H1 (cell line): ENCODE data around the gene STAMBPL1.

ENCODE experiments used
- JUN ChIP-seq: IDR thresholded peaks from 2 replicates; pipeline ENCODE4 v1.6.1; 2011; ENCODE audit warnings: low read depth, mild to moderate bottlenecking, improper control_type of control experiment, low read length
- POLR2A ChIP-seq, 2 experiments: IDR thresholded peaks; 1 replicate in 1 of 2; 2 replicates in 1 of 2; pipeline ENCODE4 v1.6.1; 2011; ENCODE audit warnings: low read depth in 2 of 2, low read length in 2 of 2, mild to moderate bottlenecking in 2 of 2; ENCODE audit errors: control extremely low read depth in 1 of 2
- POU5F1 ChIP-seq: IDR thresholded peaks from 2 replicates; pipeline ENCODE4 v1.6.1; 2011; ENCODE audit warnings: low read depth, mild to moderate bottlenecking, low read length, moderate library complexity
- RAD21 ChIP-seq, 2 experiments: IDR thresholded peaks in 1 of 2; conservative IDR thresholded peaks in 1 of 2; 2 replicates each; pipeline ENCODE4 v1.6.1; 2011; ENCODE audit warnings: low read depth in 2 of 2, low read length in 2 of 2, improper control_type of control experiment in 1 of 2, inconsistent platforms in 1 of 2, mild to moderate bottlenecking in 1 of 2, moderate library complexity in 1 of 2
- SUZ12 ChIP-seq: fragments of 200-600 bp; sonication (generic); IDR thresholded peaks from 2 replicates; pipeline ENCODE4 v1.6.1; 2012; ENCODE audit warnings: mild to moderate bottlenecking, inconsistent platforms, low read length, moderate library complexity, mixed read lengths
- TAF7 ChIP-seq: optimal IDR thresholded peaks from 2 replicates; pipeline ENCODE3; 2011; ENCODE audit warnings: low read depth, mild to moderate bottlenecking, inconsistent platforms, low read length, moderate library complexity, borderline replicate concordance
- TF ChIP-seq, protein P1 (sequence below), 3 experiments: IDR thresholded peaks; 1 replicate in 2 of 3; 2 replicates in 1 of 3; pipeline versions ENCODE4 v1.5.1 to v1.6.1; 2011; ENCODE audit warnings: low read length in 3 of 3, mild to moderate bottlenecking in 3 of 3, inconsistent platforms in 2 of 3, low read depth in 1 of 3, moderate library complexity in 1 of 3; ENCODE audit not compliant: insufficient read depth in 1 of 3; ENCODE audit errors: control extremely low read depth in 1 of 3

- TF ChIP-seq POLR2A (IDR thresholded peaks at IDR 0.05; ENCODE audit: control extremely low read depth in 1 of 2, low read depth in 2 of 2, low read length in 2 of 2) (no peak), JUN (no peak), RAD21 (IDR thresholded peaks at IDR 0.05 in 1 of 2, conservative IDR thresholded peaks at IDR 0.05 in 1 of 2; ENCODE audit: low read depth in 2 of 2, low read length in 2 of 2) (no peak), POU5F1 (no peak), TAF7 (no peak), SUZ12 (no peak)
- TF ChIP-seq, protein P1, sequence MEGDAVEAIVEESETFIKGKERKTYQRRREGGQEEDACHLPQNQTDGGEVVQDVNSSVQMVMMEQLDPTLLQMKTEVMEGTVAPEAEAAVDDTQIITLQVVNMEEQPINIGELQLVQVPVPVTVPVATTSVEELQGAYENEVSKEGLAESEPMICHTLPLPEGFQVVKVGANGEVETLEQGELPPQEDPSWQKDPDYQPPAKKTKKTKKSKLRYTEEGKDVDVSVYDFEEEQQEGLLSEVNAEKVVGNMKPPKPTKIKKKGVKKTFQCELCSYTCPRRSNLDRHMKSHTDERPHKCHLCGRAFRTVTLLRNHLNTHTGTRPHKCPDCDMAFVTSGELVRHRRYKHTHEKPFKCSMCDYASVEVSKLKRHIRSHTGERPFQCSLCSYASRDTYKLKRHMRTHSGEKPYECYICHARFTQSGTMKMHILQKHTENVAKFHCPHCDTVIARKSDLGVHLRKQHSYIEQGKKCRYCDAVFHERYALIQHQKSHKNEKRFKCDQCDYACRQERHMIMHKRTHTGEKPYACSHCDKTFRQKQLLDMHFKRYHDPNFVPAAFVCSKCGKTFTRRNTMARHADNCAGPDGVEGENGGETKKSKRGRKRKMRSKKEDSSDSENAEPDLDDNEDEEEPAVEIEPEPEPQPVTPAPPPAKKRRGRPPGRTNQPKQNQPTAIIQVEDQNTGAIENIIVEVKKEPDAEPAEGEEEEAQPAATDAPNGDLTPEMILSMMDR (IDR thresholded peaks at IDR 0.05; ENCODE audit: control extremely low read depth in 1 of 3, insufficient read depth in 1 of 3, low read depth in 1 of 3, low read length in 3 of 3), result no peak
These were observed 13.6 kb upstream of the STAMBPL1 start for GRCh38 chr10:88866454-88866853.
